ENCODE results near the gene GNB1L.

GNB1L gene

DNA sequence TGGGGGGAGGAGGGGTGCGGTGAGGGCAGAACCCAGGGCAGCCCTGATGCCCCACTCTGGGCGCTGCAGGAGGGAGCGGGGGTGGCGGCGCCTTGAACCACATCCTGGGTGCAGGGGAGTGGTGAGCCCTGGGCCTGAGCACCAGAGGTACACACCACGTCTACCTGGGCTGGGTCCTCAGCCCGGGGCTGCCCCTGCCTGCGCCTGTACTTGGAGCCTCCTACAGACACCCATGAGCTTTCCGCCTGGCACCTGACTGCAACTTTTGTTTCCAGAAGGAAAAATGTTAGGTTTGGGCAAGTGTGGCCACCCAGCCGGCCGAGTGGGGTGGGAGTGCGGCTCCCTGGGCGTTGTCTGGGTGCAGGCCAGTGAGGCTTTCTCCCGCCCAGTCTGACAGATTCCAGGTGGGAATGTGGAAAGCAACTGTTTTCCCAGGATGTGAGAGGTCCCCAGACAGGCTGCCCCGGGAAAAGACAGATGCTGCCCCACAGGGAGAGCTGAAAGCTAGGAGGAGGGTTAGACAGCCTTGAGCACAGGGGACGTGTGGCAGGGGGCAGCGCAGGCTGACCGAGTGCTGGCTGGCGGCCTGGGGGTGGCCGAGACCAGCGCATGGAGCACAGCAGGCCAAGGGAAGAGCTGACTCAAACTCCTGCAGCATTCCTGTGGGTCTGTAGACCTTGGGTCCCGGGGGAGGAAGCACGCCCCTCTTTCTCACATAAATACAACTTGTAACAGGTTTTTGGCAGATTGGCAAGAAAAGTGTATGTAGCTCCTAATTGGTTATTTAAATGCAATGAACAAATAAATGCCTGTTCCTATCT, 44.1 kb downstream of the GNB1L start:
- TF ChIP-seq, protein P1, sequence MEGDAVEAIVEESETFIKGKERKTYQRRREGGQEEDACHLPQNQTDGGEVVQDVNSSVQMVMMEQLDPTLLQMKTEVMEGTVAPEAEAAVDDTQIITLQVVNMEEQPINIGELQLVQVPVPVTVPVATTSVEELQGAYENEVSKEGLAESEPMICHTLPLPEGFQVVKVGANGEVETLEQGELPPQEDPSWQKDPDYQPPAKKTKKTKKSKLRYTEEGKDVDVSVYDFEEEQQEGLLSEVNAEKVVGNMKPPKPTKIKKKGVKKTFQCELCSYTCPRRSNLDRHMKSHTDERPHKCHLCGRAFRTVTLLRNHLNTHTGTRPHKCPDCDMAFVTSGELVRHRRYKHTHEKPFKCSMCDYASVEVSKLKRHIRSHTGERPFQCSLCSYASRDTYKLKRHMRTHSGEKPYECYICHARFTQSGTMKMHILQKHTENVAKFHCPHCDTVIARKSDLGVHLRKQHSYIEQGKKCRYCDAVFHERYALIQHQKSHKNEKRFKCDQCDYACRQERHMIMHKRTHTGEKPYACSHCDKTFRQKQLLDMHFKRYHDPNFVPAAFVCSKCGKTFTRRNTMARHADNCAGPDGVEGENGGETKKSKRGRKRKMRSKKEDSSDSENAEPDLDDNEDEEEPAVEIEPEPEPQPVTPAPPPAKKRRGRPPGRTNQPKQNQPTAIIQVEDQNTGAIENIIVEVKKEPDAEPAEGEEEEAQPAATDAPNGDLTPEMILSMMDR (IDR thresholded peaks at IDR 0.05; ENCODE audit: insufficient read depth, low read length, poor library complexity, severe bottlenecking) = no peak
- no peak for DNase-seq (ENCODE audit: extremely low read depth, insufficient read length)
- H3K27me3 ChIP-seq (replicated peaks; ENCODE audit: control insufficient read depth, insufficient read depth, low read length) = no peaks in the 10 kb centered on the region
- H3K4me3 ChIP-seq (replicated peaks; ENCODE audit: low read depth, low read length) = no peak overlapping the region
- H3K36me3 ChIP-seq (ENCODE audit: control insufficient read depth, insufficient read depth, low read length) = no peaks in the 10 kb centered on the region

DNA sequence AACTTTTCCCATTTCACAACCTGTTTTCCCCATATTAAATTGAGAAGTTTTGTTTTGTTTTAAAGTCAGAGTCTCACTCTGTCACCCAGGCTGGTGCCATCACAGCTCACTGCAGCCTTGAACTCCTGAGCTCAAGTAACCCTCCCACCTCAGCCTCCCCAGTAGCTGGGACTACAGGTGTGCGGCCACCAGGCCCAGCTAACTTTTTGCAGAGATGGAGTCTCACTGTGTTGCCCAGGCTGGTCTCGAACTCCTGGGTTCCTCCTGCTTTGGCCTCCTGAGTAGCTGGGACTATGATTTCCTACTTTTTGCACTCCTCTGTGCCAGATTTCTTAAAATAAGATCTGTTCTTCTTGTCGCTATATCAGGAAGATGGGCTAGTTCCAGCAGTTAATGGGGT, 44.9 kb downstream of the GNB1L start:
- no peak for DNase-seq (ENCODE audit: extremely low read depth, insufficient read length)
- Histone ChIP-seq H3K36me3 (ENCODE audit: control insufficient read depth, insufficient read depth, low read length) (no peaks in the 10 kb centered on the region), H3K27me3 (replicated peaks; ENCODE audit: control insufficient read depth, insufficient read depth, low read length) (no peaks in the 10 kb centered on the region), H3K4me3 (replicated peaks; ENCODE audit: low read depth, low read length) (no peak overlapping the region)
- TF ChIP-seq, protein P1 (IDR thresholded peaks at IDR 0.05; ENCODE audit: insufficient read depth, low read length, poor library complexity, severe bottlenecking) = no peak

DNA sequence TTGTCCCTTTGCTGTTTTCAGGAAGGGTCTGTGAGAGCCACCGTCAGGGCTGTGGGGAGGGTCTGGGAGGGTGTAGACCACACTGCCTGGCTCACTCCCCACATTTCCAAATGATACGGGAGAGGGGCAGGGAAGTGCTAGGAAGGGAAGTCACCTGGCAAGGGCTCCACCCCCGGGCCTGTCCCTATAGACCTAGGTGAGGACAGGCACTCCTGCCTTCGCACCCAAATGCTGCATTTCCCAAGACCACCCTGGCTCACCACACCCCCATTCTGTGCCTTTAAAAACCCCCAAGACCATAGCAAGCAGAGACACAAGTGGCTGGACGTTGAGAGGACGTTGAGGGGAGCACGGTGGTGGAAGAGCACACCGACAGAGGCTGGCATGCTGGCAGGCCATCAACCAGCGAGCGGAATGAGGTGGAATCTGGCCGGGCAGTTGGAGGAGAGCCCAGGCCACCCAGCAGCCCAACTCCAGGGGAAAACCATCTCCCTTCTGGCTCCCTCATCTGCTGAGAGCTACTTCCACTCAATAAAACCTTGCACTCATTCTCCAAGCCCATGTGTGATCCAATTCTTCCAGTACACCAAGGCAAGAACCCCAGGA, 45.7 kb downstream of the GNB1L start:
- TF ChIP-seq, protein P1 (IDR thresholded peaks at IDR 0.05; ENCODE audit: insufficient read depth, low read length, poor library complexity, severe bottlenecking) = no peak
- Histone ChIP-seq H3K36me3 (ENCODE audit: control insufficient read depth, insufficient read depth, low read length) (no peaks in the 10 kb centered on the region), H3K27me3 (replicated peaks; ENCODE audit: control insufficient read depth, insufficient read depth, low read length) (no peaks in the 10 kb centered on the region), H3K4me3 (replicated peaks; ENCODE audit: low read depth, low read length) (no peak overlapping the region)
- DNase-seq (ENCODE audit: extremely low read depth, insufficient read length) = no peak

DNA sequence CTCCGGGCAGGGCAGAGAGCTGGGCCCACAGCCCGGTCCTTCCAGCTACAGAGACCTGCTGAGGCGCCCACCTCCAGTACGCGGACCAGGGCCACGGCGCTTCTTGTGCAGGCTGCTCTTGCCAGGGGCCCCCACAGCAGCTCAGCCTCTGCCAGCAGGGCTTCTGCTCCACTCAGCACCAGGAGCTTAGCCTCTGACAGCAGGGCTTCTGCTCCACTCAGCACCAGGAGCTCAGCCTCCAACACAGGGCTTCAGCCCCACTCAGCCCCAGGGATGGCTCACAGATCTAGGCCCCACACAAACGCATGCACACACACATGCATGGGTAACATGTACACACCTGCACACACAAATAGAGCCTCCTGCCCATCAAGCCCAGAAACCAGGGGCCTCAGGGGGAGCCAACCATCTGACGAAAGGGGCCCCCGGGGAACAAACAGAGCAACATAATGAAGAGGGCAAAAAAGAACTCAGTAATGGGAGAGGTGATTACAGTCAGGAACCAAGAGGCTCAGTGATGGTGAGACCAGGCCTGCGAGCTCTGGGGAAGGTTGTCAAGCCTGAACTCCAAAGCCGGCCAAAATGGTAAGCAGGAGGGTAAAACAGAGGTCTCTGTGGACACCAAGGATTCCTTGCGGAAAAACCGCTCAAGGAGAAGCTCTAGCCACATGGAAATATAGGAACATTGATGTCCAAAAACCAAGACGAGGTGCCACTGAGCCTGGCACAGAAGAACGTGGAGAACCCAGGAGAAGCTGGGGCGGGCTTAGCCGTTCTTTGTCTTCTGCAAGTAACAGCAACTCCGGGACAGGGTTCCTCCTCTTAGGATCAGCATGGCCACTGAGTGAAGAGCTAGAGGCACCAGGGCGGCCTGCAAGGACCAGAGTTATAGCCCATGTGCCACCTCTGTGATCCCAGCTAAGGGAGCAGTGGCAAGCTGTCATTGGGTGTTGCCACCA, 46.5 kb downstream of the GNB1L start:
- no peak for DNase-seq (ENCODE audit: extremely low read depth, insufficient read length)
- H3K36me3 ChIP-seq (ENCODE audit: control insufficient read depth, insufficient read depth, low read length) = no peaks in the 10 kb centered on the region
- TF ChIP-seq, protein P1 (IDR thresholded peaks at IDR 0.05; ENCODE audit: insufficient read depth, low read length, poor library complexity, severe bottlenecking) = no peak
- no peak overlapping the region for H3K4me3 ChIP-seq (replicated peaks; ENCODE audit: low read depth, low read length)
- no peaks in the 10 kb centered on the region for H3K27me3 ChIP-seq (replicated peaks; ENCODE audit: control insufficient read depth, insufficient read depth, low read length)

DNA sequence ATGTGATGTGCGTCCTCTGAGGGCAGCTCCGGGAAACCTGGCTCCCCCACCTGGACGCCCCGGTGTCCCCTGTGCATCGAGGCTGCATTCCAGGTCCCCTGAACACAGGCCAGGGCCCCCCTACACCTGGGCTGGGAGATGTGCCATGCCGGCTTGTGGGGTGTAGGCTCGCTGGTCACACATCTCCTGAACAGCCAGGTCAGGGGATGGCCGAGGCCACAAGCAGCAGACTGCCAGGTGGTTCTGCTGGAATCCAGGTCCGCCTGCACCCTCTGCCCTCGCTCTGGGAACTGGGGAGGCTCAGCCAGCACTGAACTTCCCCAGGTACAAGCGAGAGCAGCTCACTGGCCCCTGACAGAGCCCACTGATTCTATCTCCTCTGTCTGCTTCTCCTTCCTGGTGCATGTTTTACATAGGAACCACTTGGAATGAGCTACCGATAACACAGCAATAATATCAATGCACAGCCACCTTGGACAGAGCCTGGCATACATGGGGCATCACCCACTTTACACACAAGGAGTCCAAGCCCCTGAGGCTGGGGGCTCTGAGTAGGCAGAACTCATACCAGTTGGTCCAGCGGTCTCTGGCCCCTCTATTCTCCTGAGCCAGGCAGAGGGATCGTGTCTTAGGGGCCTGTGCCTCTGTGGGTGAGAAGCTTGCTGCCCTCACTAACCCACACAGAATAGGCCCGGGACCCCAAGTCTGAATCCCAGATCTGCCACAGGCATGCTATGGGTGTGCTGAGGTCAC, 47.3 kb downstream of the GNB1L start:
- no peaks in the 10 kb centered on the region for H3K36me3 ChIP-seq (ENCODE audit: control insufficient read depth, insufficient read depth, low read length)
- H3K27me3 ChIP-seq (replicated peaks; ENCODE audit: control insufficient read depth, insufficient read depth, low read length) = no peaks in the 10 kb centered on the region
- no peak overlapping the region for H3K4me3 ChIP-seq (replicated peaks; ENCODE audit: low read depth, low read length)
- TF ChIP-seq, protein P1 (IDR thresholded peaks at IDR 0.05; ENCODE audit: insufficient read depth, low read length, poor library complexity, severe bottlenecking) = no peak
- DNase-seq (ENCODE audit: extremely low read depth, insufficient read length) = no peak
